Measurements from ENCODE around the gene GGCX. TPM values are rescaled to one million over a fixed set of nuclear protein-coding genes. Genes with fewer than 3 reads are reported as not detected.
A peak's percentile ranks its signal among the peaks of the same experiment; 100 is the strongest.

Gene GGCX
- 10 to 100 TPM; 15.8 to 37.1 (median 25.8) TPM for total RNA-seq

GRCh38 chr2:85561280-85562212 lies at the start of gene GGCX:
GGCX (minus strand) TSS chr2:85561493; CDS start chr2:85561428, 65 bp downstream.
- H3K4me3 ChIP-seq (ENCODE audit: low read depth, poor library complexity, severe bottlenecking), result peak within 1 kb of the TSS; percentile 47
- intact Hi-C loops (cut with DNase I; ENCODE audit: low total_unique reads), result no loop called here
- TF ChIP-seq POLR2A (IDR thresholded peaks at IDR 0.05) (no peak), CTCF (IDR thresholded peaks at IDR 0.05) (no peak)
- WGBS, 2 donors, result 6 to 9% methylated on average over 26 to 51 of the region's 64 CpGs
- DNase-seq (ENCODE audit: low spot score in 2 of 2), result peak; percentile 95 to 98

- DNase-seq (ENCODE audit: low spot score in 2 of 2), result no peak
- WGBS, 2 donors, result 76 to 78% methylated on average over 9 of the region's 9 CpGs
- intact Hi-C loops (cut with DNase I; ENCODE audit: low total_unique reads), result no loop called here
Observed at GRCh38 chr2:85607268-85608215, 46.2 kb upstream of the GGCX start.

GRCh38 chr2:85606116-85606455 lies 44.8 kb upstream of the GGCX start:
- 71 to 78% methylated on average over 7 of the region's 7 CpGs for WGBS, 2 donors
- intact Hi-C loops (cut with DNase I; ENCODE audit: low total_unique reads), result no loop called here
- DNase-seq (ENCODE audit: low spot score in 2 of 2), result no peak
- H3K4me3 ChIP-seq (ENCODE audit: low read depth, poor library complexity, severe bottlenecking), result no peak overlapping the region
- TF ChIP-seq POLR2A (IDR thresholded peaks at IDR 0.05) (no peak), CTCF (IDR thresholded peaks at IDR 0.05) (no peak)

More at GRCh38 chr2:85607268-85608215, 46.2 kb upstream of the GGCX start:
- TF ChIP-seq CTCF (IDR thresholded peaks at IDR 0.05) (no peak), POLR2A (IDR thresholded peaks at IDR 0.05) (no peak)
- no peak overlapping the region for H3K4me3 ChIP-seq (ENCODE audit: low read depth, poor library complexity, severe bottlenecking)

- H3K4me3 ChIP-seq (ENCODE audit: low read depth, poor library complexity, severe bottlenecking), result no peak overlapping the region
- WGBS, 2 donors, result 46 to 49% methylated on average over 4 of the region's 4 CpGs
Observed at GRCh38 chr2:85605406-85606115, 44.3 kb upstream of the GGCX start.

More at GRCh38 chr2:85605406-85606115, 44.3 kb upstream of the GGCX start:
- DNase-seq (ENCODE audit: low spot score in 2 of 2), result no peak
- intact Hi-C loops (cut with DNase I; ENCODE audit: low total_unique reads), result no loop called here
- TF ChIP-seq POLR2A (IDR thresholded peaks at IDR 0.05), result no peak
- TF ChIP-seq CTCF (IDR thresholded peaks at IDR 0.05), result no peak
